ENCODE results near the gene METTL25B.
A peak's percentile ranks its signal among the peaks of the same experiment; 100 is the strongest.

Gene METTL25B

DNA sequence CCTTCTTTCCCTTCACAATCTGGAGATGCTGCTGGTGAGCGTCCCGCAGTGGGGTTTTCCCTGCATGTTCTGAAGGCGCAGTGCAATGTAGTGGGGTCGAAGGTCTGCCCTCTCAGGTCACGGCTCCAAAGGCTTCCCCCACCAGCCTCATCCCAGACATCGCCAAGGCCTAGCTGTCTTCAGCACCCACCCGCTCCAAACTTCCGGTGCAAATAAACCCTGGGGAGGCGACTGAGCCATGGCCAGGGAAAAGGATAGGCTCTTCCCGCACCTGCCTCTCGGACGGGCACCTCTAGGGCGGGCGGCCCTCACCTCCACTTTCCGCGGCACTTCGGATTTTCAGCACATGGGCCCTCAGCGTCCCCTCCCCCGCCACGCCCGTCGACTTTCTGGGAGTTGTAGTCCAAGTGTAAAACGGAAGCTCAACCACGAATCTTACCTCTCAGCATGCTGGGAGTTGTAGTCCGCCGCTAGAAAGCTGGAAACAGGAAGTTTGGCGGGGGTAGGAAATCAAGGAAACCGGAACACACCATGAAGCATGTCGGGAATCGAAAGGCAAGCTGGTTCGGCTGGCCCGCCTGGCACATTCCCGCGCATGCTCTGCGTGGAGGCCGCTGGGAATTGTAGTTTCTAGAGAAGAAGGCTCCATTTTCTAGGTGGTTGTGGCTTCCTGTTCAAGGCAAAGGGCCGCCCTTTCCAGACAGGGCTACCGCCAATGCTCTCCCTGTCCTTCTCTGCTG is 12.6 kb downstream of the METTL25B start, which contains the start of gene MRPL24:
MRPL24 (minus strand) TSS at position 348 of the 740 bp plus-strand sequence. CDS start 2,384 bp downstream, outside the sequence.
- TF ChIP-seq EZH2phosphoT487 (IDR thresholded peaks at IDR 0.05; ENCODE audit: borderline replicate concordance), result no peak
- TF ChIP-seq, protein P1, sequence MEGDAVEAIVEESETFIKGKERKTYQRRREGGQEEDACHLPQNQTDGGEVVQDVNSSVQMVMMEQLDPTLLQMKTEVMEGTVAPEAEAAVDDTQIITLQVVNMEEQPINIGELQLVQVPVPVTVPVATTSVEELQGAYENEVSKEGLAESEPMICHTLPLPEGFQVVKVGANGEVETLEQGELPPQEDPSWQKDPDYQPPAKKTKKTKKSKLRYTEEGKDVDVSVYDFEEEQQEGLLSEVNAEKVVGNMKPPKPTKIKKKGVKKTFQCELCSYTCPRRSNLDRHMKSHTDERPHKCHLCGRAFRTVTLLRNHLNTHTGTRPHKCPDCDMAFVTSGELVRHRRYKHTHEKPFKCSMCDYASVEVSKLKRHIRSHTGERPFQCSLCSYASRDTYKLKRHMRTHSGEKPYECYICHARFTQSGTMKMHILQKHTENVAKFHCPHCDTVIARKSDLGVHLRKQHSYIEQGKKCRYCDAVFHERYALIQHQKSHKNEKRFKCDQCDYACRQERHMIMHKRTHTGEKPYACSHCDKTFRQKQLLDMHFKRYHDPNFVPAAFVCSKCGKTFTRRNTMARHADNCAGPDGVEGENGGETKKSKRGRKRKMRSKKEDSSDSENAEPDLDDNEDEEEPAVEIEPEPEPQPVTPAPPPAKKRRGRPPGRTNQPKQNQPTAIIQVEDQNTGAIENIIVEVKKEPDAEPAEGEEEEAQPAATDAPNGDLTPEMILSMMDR (conservative IDR thresholded peaks at IDR 0.05; ENCODE audit: low read length), result no peak
- H3K36me3 ChIP-seq (ENCODE audit: insufficient read depth, low read length), result peaks cover 37% of the 10 kb centered on the region; the same call in 1 of the 2 replicates
- peaks cover 17% of the 10 kb centered on the region for H4K20me1 ChIP-seq (ENCODE audit: insufficient read depth, low read length, poor library complexity, severe bottlenecking)
- H3F3A ChIP-seq (ENCODE audit: low read depth), result peaks cover 19% of the 10 kb centered on the region; the same call in 1 of the 2 replicates
- no peaks in the 10 kb centered on the region for H3K9me2 ChIP-seq (replicated peaks; ENCODE audit: low read depth, low read length)
- peaks cover 48% of the 10 kb centered on the region for H3K79me2 ChIP-seq (ENCODE audit: insufficient read depth, low read length)
- H3K4me2 ChIP-seq (ENCODE audit: low read depth, low read length, poor library complexity, severe bottlenecking), result peak within 1 kb of the TSS; percentile 91
- no peaks in the 10 kb centered on the region for H3K9me3 ChIP-seq (ENCODE audit: insufficient read depth, low read depth, low read length)
- H2AFZ ChIP-seq (ENCODE audit: low read length), result peak within 1 kb of the TSS; percentile 88
- H3K9ac ChIP-seq (ENCODE audit: low read depth, low read length, poor library complexity, severe bottlenecking), result peak within 1 kb of the TSS; percentile 93
- H3K4me3 ChIP-seq (ENCODE audit: low read length, poor library complexity, severe bottlenecking), result peak within 1 kb of the TSS; percentile 96
- peaks cover 23% of the 10 kb centered on the region for H3K4me1 ChIP-seq (ENCODE audit: insufficient read depth, low read length, poor library complexity, severe bottlenecking)
- no peaks in the 10 kb centered on the region for H3K27me3 ChIP-seq (ENCODE audit: insufficient read depth, low read length, poor library complexity, severe bottlenecking)

DNA sequence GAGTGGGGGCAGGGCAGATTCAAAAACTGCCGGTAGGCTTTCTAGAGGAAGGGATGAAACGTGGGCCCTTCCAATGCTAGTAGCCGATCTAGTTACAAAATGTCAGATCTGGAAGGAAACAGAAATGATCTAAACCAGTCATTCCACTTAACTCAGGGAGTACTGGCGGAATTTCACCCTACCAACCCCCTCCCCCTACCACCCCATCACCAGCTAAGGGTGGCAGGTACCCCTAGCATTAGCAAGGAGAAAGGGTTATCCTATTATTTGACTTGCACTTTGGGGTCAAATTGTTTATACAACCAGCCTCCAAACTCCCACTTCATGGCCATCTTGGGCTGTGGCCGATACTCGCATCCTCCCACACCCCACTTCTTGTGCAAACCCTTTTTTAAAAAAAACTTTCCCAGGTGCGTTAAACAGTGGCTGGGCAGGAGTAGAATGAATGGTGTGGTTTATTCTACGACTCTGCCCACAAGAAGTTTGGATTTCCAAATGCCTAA is 13.3 kb downstream of the METTL25B start:
- H3K4me3 ChIP-seq (ENCODE audit: low read length, poor library complexity, severe bottlenecking), result peak overlapping the region; percentile 61
- H3K4me1 ChIP-seq (ENCODE audit: insufficient read depth, low read length, poor library complexity, severe bottlenecking), result peaks cover 29% of the 10 kb centered on the region
- H3K36me3 ChIP-seq (ENCODE audit: insufficient read depth, low read length), result peaks cover 37% of the 10 kb centered on the region; the same call in 1 of the 2 replicates
- TF ChIP-seq, protein P1 (conservative IDR thresholded peaks at IDR 0.05; ENCODE audit: low read length), result no peak
- no peak for TF ChIP-seq EZH2phosphoT487 (IDR thresholded peaks at IDR 0.05; ENCODE audit: borderline replicate concordance)
- no peaks in the 10 kb centered on the region for H3K27me3 ChIP-seq (ENCODE audit: insufficient read depth, low read length, poor library complexity, severe bottlenecking)
- peaks cover 19% of the 10 kb centered on the region; the same call in 1 of the 2 replicates for H3F3A ChIP-seq (ENCODE audit: low read depth)
- no peaks in the 10 kb centered on the region for H3K9me2 ChIP-seq (replicated peaks; ENCODE audit: low read depth, low read length)
- H3K9me3 ChIP-seq (ENCODE audit: insufficient read depth, low read depth, low read length), result no peaks in the 10 kb centered on the region
- peak overlapping the region; percentile 81 for H3K4me2 ChIP-seq (ENCODE audit: low read depth, low read length, poor library complexity, severe bottlenecking)
- H3K79me2 ChIP-seq (ENCODE audit: insufficient read depth, low read length), result peaks cover 54% of the 10 kb centered on the region
- peaks cover 24% of the 10 kb centered on the region for H4K20me1 ChIP-seq (ENCODE audit: insufficient read depth, low read length, poor library complexity, severe bottlenecking)
- H2AFZ ChIP-seq (ENCODE audit: low read length), result no peak overlapping the region
- peak overlapping the region; percentile 64 for H3K9ac ChIP-seq (ENCODE audit: low read depth, low read length, poor library complexity, severe bottlenecking)

DNA sequence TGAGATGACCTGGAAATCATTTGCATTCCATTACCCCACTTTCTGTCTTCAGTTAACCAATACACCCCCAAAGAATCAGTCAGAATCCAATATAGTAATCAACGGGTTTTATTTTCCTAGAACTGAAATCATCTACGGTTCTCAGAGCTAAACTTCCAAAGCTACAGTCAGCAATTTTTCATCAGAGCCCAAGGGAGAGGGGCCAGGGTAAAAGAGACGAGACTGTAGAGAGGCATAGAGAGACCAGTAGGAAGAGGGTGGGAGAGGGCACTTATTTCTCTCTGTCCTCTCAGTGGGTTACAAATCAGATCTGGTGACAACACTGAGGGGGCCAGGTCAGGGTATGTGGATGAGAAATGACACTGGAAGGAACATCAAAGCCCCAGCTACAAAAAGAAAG is 13.7 kb downstream of the METTL25B start:
- peak overlapping the region; percentile 81 for H3K4me2 ChIP-seq (ENCODE audit: low read depth, low read length, poor library complexity, severe bottlenecking)
- H3K9ac ChIP-seq (ENCODE audit: low read depth, low read length, poor library complexity, severe bottlenecking), result peak overlapping the region; percentile 64
- TF ChIP-seq EZH2phosphoT487 (IDR thresholded peaks at IDR 0.05; ENCODE audit: borderline replicate concordance), result no peak
- TF ChIP-seq, protein P1 (conservative IDR thresholded peaks at IDR 0.05; ENCODE audit: low read length), result no peak
- H3K36me3 ChIP-seq (ENCODE audit: insufficient read depth, low read length), result peaks cover 37% of the 10 kb centered on the region; the same call in 1 of the 2 replicates
- peak overlapping the region; percentile 61 for H3K4me3 ChIP-seq (ENCODE audit: low read length, poor library complexity, severe bottlenecking)
- H4K20me1 ChIP-seq (ENCODE audit: insufficient read depth, low read length, poor library complexity, severe bottlenecking), result peaks cover 28% of the 10 kb centered on the region
- no peaks in the 10 kb centered on the region for H3K9me2 ChIP-seq (replicated peaks; ENCODE audit: low read depth, low read length)
- H3K4me1 ChIP-seq (ENCODE audit: insufficient read depth, low read length, poor library complexity, severe bottlenecking), result peaks cover 33% of the 10 kb centered on the region
- no peak overlapping the region for H2AFZ ChIP-seq (ENCODE audit: low read length)
- no peaks in the 10 kb centered on the region for H3K9me3 ChIP-seq (ENCODE audit: insufficient read depth, low read depth, low read length)
- H3K27me3 ChIP-seq (ENCODE audit: insufficient read depth, low read length, poor library complexity, severe bottlenecking), result no peaks in the 10 kb centered on the region
- H3K79me2 ChIP-seq (ENCODE audit: insufficient read depth, low read length), result peaks cover 59% of the 10 kb centered on the region
- peaks cover 19% of the 10 kb centered on the region; the same call in 1 of the 2 replicates for H3F3A ChIP-seq (ENCODE audit: low read depth)
